ENCODE data around the gene PAK1.

The PAK1 gene

DNA sequence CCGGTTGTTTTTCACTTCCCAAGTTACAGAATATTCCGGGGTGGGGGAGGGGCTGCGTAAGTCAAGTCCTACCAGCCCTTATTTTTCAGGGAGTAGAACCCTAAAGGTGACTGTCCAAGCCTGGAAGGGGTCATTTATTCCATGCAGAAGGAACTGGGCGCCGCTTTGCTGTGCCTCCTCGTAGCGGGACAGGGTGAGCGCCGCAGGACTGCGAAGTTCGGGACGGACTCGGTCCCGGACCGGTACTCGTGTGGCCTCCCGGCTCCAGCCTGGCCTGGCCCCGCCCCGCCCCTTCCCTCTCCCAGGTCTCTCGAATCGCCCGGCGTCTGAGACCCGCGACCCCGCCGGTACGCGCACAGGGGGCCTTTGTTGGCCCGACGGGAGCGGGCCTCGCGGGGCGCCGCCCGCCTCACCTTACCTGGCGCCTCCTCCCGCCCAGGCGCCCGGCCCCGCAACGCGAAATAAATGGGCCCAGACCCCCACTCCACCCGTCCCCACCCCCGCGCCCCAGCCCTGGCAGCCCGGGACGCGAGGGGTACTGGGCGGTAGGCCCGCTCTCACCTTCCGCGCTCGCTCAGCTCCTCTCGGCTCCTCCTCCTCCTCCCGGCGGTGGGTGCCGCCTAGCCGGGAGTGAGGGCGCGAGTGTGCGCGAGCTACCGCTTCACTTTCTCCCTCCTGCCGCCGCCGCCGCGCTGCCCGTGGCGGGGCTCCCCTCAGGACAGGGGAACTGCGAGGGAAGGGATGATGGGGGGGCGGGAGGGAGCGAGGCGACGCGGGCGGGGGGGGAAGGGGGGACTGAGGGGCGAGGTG lies 698 bp downstream of the PAK1 start:
- H4K91ac ChIP-seq (ENCODE audit: low read length) = no peak overlapping the region
- H3K4me1 ChIP-seq (ENCODE audit: control insufficient read depth, insufficient read depth, low read depth, low read length) = peaks cover 3% of the 10 kb centered on the region
- H3K4ac ChIP-seq (ENCODE audit: low read depth in 1 of 2, low read length in 2 of 2) = peak overlapping the region in 1 of 2 experiments; percentile 45
- H3K9me3 ChIP-seq (ENCODE audit: control insufficient read depth, low read length) = no peaks in the 10 kb centered on the region
- no peak overlapping the region for H2BK5ac ChIP-seq (ENCODE audit: low read depth, low read length, poor library complexity, severe bottlenecking)
- H3K27me3 ChIP-seq (ENCODE audit: control insufficient read depth in 1 of 2, insufficient read depth in 1 of 2, low read length in 2 of 2) = no peaks in the 10 kb centered on the region
- no peaks in the 10 kb centered on the region for H3K36me3 ChIP-seq (ENCODE audit: control insufficient read depth in 1 of 2, insufficient read depth in 2 of 2, low read depth in 1 of 2, low read length in 2 of 2)
- peak overlapping the region; percentile 74 for H2AFZ ChIP-seq (ENCODE audit: low read depth, low read length)
- no peak overlapping the region for H2AK5ac ChIP-seq (ENCODE audit: low read length, severe bottlenecking)
- H3K14ac ChIP-seq (ENCODE audit: low read length in 2 of 2) = no peak overlapping the region
- no peak overlapping the region for H2BK15ac ChIP-seq (ENCODE audit: low read depth, poor library complexity, severe bottlenecking)
- H3K4me3 ChIP-seq (ENCODE audit: insufficient read depth in 1 of 2, low read depth in 1 of 2, low read length in 2 of 2) = peak overlapping the region; percentile 60 to 82
- H3K27ac ChIP-seq (ENCODE audit: low read length, poor library complexity, severe bottlenecking) = no peak overlapping the region
- H3K23ac ChIP-seq (ENCODE audit: low read length in 2 of 2) = no peak overlapping the region
- 2% methylated on average over 28 of the region's 80 CpGs for WGBS
- peak overlapping the region; percentile 24 for H4K8ac ChIP-seq (ENCODE audit: low read length)
- peak overlapping the region; percentile 49 for H3K4me2 ChIP-seq (ENCODE audit: low read length, poor library complexity, severe bottlenecking)
- peak overlapping the region; percentile 82 for H3K9ac ChIP-seq (ENCODE audit: low read length)
- H3K18ac ChIP-seq (ENCODE audit: low read depth in 1 of 2, low read length in 2 of 2) = peak overlapping the region in 1 of 2 experiments; percentile 75
- H3K79me1 ChIP-seq (replicated peaks; ENCODE audit: low read length, poor library complexity, severe bottlenecking) = peaks cover 7% of the 10 kb centered on the region
- DNase-seq = peak; percentile 39
- peak overlapping the region; percentile 71 for H2BK120ac ChIP-seq (ENCODE audit: low read depth, low read length)
- H2BK12ac ChIP-seq (ENCODE audit: low read length in 2 of 2) = no peak overlapping the region

DNA sequence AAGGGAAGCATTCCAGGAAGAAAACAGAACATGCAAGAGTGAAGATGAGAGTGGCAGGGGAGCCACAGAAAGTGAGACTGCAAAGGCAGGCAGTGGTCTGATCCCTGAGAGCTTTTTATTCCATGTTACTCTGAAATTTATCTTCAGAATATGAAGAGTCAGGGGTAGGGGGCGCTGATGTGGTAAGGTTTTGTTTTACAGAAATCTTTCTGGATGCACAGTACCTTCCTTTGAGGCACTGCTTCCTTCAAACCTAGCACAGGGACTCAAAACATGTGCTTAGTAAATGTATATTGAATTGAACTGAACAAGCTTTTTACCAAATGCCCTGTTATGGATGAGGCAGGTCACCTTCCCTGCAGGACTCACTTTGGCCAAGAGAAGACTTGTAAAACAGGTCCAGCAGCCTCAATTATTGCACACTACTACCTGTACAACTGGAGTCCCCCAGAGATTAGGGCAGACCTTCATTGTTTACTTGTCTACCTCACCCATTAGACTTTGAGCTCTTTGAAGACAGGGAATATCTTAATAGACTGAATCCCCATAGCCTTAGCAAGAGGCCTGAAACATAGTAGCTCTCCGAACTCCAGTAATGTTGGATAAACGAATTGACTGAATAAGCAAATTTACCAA lies 2.2 kb downstream of the PAK1 start:
- Histone ChIP-seq H3K4ac (ENCODE audit: low read depth in 1 of 2, low read length in 2 of 2) (no peak overlapping the region), H3K4me1 (ENCODE audit: control insufficient read depth, insufficient read depth, low read depth, low read length) (peaks cover 3% of the 10 kb centered on the region), H3K79me1 (replicated peaks; ENCODE audit: low read length, poor library complexity, severe bottlenecking) (peaks cover 7% of the 10 kb centered on the region), H4K91ac (ENCODE audit: low read length) (no peak overlapping the region), H3K9ac (ENCODE audit: low read length) (no peak overlapping the region), H2AFZ (ENCODE audit: low read depth, low read length) (no peak overlapping the region), H3K23ac (ENCODE audit: low read length in 2 of 2) (no peak overlapping the region), H2BK120ac (ENCODE audit: low read depth, low read length) (no peak overlapping the region), H3K4me3 (ENCODE audit: insufficient read depth in 1 of 2, low read depth in 1 of 2, low read length in 2 of 2) (no peak overlapping the region), H2AK5ac (ENCODE audit: low read length, severe bottlenecking) (no peak overlapping the region), H2BK5ac (ENCODE audit: low read depth, low read length, poor library complexity, severe bottlenecking) (no peak overlapping the region), H3K27ac (ENCODE audit: low read length, poor library complexity, severe bottlenecking) (no peak overlapping the region), H3K9me3 (ENCODE audit: control insufficient read depth, low read length) (no peaks in the 10 kb centered on the region), H4K8ac (ENCODE audit: low read length) (no peak overlapping the region), H3K14ac (ENCODE audit: low read length in 2 of 2) (no peak overlapping the region), H3K27me3 (ENCODE audit: control insufficient read depth in 1 of 2, insufficient read depth in 1 of 2, low read length in 2 of 2) (no peaks in the 10 kb centered on the region), H2BK15ac (ENCODE audit: low read depth, poor library complexity, severe bottlenecking) (no peak overlapping the region), H3K18ac (ENCODE audit: low read depth in 1 of 2, low read length in 2 of 2) (no peak overlapping the region), H3K4me2 (ENCODE audit: low read length, poor library complexity, severe bottlenecking) (no peak overlapping the region), H2BK12ac (ENCODE audit: low read length in 2 of 2) (no peak overlapping the region), H3K36me3 (ENCODE audit: control insufficient read depth in 1 of 2, insufficient read depth in 2 of 2, low read depth in 1 of 2, low read length in 2 of 2) (no peaks in the 10 kb centered on the region)
- no peak for DNase-seq
- WGBS = 87% methylated on average over 2 of the region's 3 CpGs

DNA sequence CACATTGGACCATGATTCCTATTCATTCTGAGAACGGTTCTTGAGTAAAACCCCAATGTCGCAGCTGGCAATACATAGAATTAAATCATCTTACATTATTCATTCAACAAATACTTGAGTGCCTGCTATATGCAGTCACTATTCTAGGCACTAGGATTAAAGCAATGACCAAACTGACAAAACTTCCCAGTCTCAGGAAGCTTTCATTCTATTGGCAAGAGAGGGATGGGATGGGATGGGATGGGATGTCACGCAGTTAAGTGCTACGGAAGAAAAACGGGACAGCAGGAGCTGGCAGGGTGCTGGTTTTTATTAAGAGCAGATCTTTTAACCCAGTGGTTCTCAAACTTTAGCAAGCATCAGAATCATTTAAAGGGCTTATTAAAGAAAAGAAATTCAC lies 2.9 kb downstream of the PAK1 start:
- Histone ChIP-seq H3K36me3 (ENCODE audit: control insufficient read depth in 1 of 2, insufficient read depth in 2 of 2, low read depth in 1 of 2, low read length in 2 of 2) (no peaks in the 10 kb centered on the region), H3K9ac (ENCODE audit: low read length) (no peak overlapping the region), H2BK12ac (ENCODE audit: low read length in 2 of 2) (no peak overlapping the region), H2BK15ac (ENCODE audit: low read depth, poor library complexity, severe bottlenecking) (no peak overlapping the region), H2AK5ac (ENCODE audit: low read length, severe bottlenecking) (no peak overlapping the region), H3K18ac (ENCODE audit: low read depth in 1 of 2, low read length in 2 of 2) (no peak overlapping the region), H3K14ac (ENCODE audit: low read length in 2 of 2) (no peak overlapping the region), H3K27me3 (ENCODE audit: control insufficient read depth in 1 of 2, insufficient read depth in 1 of 2, low read length in 2 of 2) (no peaks in the 10 kb centered on the region), H4K8ac (ENCODE audit: low read length) (no peak overlapping the region), H3K79me1 (replicated peaks; ENCODE audit: low read length, poor library complexity, severe bottlenecking) (peaks cover 7% of the 10 kb centered on the region), H3K4me3 (ENCODE audit: insufficient read depth in 1 of 2, low read depth in 1 of 2, low read length in 2 of 2) (no peak overlapping the region), H3K4ac (ENCODE audit: low read depth in 1 of 2, low read length in 2 of 2) (no peak overlapping the region), H4K91ac (ENCODE audit: low read length) (no peak overlapping the region), H2BK5ac (ENCODE audit: low read depth, low read length, poor library complexity, severe bottlenecking) (no peak overlapping the region), H2BK120ac (ENCODE audit: low read depth, low read length) (no peak overlapping the region), H3K9me3 (ENCODE audit: control insufficient read depth, low read length) (no peaks in the 10 kb centered on the region), H3K4me2 (ENCODE audit: low read length, poor library complexity, severe bottlenecking) (no peak overlapping the region), H3K23ac (ENCODE audit: low read length in 2 of 2) (no peak overlapping the region), H3K4me1 (ENCODE audit: control insufficient read depth, insufficient read depth, low read depth, low read length) (peaks cover 3% of the 10 kb centered on the region), H3K27ac (ENCODE audit: low read length, poor library complexity, severe bottlenecking) (no peak overlapping the region), H2AFZ (ENCODE audit: low read depth, low read length) (no peak overlapping the region)
- DNase-seq = no peak
- 63% methylated on average over 5 of the region's 5 CpGs for WGBS

DNA sequence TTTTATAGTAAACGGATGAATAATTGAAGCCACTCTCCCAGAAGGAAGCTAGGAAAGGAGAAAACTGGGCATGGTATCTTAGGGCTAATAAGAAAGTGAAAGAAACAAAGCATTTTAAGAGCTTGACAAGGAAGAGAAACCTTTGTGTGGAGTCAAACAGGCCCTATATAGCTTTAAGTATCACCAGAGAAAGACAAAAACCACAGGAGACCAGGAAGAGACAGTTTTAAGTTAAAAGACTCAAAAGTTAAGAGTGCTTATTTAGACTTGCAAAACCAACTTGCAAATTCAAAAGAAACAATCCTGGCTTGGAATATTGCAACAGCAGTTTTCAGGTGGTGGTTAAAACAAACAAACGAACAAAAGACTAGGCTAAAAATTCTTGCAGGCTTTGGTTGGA lies 3.4 kb downstream of the PAK1 start:
- no peak for DNase-seq
- Histone ChIP-seq H2BK12ac (ENCODE audit: low read length in 2 of 2) (no peak overlapping the region), H2BK15ac (ENCODE audit: low read depth, poor library complexity, severe bottlenecking) (no peak overlapping the region), H3K4me1 (ENCODE audit: control insufficient read depth, insufficient read depth, low read depth, low read length) (peaks cover 3% of the 10 kb centered on the region), H3K4me3 (ENCODE audit: insufficient read depth in 1 of 2, low read depth in 1 of 2, low read length in 2 of 2) (no peak overlapping the region), H3K4me2 (ENCODE audit: low read length, poor library complexity, severe bottlenecking) (no peak overlapping the region), H2AFZ (ENCODE audit: low read depth, low read length) (no peak overlapping the region), H2BK5ac (ENCODE audit: low read depth, low read length, poor library complexity, severe bottlenecking) (no peak overlapping the region), H3K9ac (ENCODE audit: low read length) (no peak overlapping the region), H2BK120ac (ENCODE audit: low read depth, low read length) (no peak overlapping the region), H2AK5ac (ENCODE audit: low read length, severe bottlenecking) (no peak overlapping the region), H3K23ac (ENCODE audit: low read length in 2 of 2) (no peak overlapping the region), H3K36me3 (ENCODE audit: control insufficient read depth in 1 of 2, insufficient read depth in 2 of 2, low read depth in 1 of 2, low read length in 2 of 2) (no peaks in the 10 kb centered on the region), H4K8ac (ENCODE audit: low read length) (no peak overlapping the region), H3K9me3 (ENCODE audit: control insufficient read depth, low read length) (no peaks in the 10 kb centered on the region), H4K91ac (ENCODE audit: low read length) (no peak overlapping the region), H3K18ac (ENCODE audit: low read depth in 1 of 2, low read length in 2 of 2) (no peak overlapping the region), H3K27ac (ENCODE audit: low read length, poor library complexity, severe bottlenecking) (no peak overlapping the region), H3K79me1 (replicated peaks; ENCODE audit: low read length, poor library complexity, severe bottlenecking) (peaks cover 7% of the 10 kb centered on the region), H3K14ac (ENCODE audit: low read length in 2 of 2) (no peak overlapping the region), H3K27me3 (ENCODE audit: control insufficient read depth in 1 of 2, insufficient read depth in 1 of 2, low read length in 2 of 2) (no peaks in the 10 kb centered on the region), H3K4ac (ENCODE audit: low read depth in 1 of 2, low read length in 2 of 2) (no peak overlapping the region)
- 94% methylated on average over 2 of the region's 2 CpGs for WGBS
